ENCODE measurements around the gene ATP2B3. TPM values are rescaled to one million over a fixed set of nuclear protein-coding genes. Genes with fewer than 3 reads are reported as not detected.

The ATP2B3 gene
- total and polyA plus RNA-seq, 2 experiments from 2014 or later = 0.21 to 0.42 TPM

DNA sequence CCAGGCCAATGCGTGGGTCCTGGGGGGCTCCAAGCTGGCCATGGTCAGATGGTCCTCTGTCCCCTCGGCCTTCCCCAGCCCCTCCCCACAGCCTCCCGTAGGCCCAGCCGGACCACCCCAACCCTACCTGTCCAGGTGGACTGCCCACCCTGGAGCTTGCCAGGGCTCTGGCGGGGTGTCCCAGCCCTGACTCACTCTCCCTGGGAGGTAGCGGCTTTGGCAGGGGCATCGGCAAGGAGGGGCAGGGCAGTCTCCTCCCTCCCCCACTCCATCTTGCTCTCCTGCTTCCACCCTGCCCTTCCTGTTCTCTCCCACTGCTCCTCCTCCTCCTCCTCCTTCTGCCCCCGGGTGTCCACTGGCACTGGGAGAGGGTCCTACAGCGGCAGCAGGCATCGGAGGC lies 15.3 kb upstream of the ATP2B3 start:
- H3K4me3 ChIP-seq = no peak overlapping the region
- H3K4me1 ChIP-seq (ENCODE audit: low read depth) = no peaks in the 10 kb centered on the region
- no peaks in the 10 kb centered on the region for H3K27me3 ChIP-seq
- no peak for DNase-seq (ENCODE audit: low read depth in 1 of 2, low spot score in 1 of 2)
- no peaks in the 10 kb centered on the region for H3K36me3 ChIP-seq
- H3K27ac ChIP-seq = no peak overlapping the region
- TF ChIP-seq, protein P1, sequence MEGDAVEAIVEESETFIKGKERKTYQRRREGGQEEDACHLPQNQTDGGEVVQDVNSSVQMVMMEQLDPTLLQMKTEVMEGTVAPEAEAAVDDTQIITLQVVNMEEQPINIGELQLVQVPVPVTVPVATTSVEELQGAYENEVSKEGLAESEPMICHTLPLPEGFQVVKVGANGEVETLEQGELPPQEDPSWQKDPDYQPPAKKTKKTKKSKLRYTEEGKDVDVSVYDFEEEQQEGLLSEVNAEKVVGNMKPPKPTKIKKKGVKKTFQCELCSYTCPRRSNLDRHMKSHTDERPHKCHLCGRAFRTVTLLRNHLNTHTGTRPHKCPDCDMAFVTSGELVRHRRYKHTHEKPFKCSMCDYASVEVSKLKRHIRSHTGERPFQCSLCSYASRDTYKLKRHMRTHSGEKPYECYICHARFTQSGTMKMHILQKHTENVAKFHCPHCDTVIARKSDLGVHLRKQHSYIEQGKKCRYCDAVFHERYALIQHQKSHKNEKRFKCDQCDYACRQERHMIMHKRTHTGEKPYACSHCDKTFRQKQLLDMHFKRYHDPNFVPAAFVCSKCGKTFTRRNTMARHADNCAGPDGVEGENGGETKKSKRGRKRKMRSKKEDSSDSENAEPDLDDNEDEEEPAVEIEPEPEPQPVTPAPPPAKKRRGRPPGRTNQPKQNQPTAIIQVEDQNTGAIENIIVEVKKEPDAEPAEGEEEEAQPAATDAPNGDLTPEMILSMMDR (IDR thresholded peaks at IDR 0.05; ENCODE audit: low read depth, low read length) = no peak
- H3K9me3 ChIP-seq (ENCODE audit: low read depth) = no peaks in the 10 kb centered on the region

DNA sequence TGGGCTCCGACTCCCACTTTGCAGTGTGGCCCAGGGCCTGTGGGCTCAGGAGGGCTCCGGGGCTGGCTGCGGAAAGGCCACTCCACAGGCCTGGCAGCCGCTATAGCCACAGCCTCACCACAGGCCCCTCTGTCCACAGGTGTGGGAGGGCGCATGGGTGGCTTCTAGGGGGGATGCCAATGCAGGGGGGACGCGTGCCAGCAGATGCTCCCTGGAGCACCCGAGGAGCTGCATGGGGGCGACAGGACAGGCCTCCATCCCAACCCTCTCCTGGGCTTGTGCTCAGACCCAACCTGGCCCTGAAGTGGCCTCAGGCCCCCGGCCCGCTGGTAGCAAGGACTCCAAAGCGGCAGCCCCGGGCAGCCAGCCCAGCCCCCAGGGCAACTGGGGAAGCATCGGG lies 14.6 kb upstream of the ATP2B3 start:
- Histone ChIP-seq H3K27me3 (no peaks in the 10 kb centered on the region), H3K9me3 (ENCODE audit: low read depth) (no peaks in the 10 kb centered on the region), H3K36me3 (no peaks in the 10 kb centered on the region), H3K4me3 (no peak overlapping the region), H3K27ac (no peak overlapping the region), H3K4me1 (ENCODE audit: low read depth) (no peaks in the 10 kb centered on the region)
- DNase-seq (ENCODE audit: low read depth in 1 of 2, low spot score in 1 of 2) = no peak
- TF ChIP-seq, protein P1 (IDR thresholded peaks at IDR 0.05; ENCODE audit: low read depth, low read length) = no peak

DNA sequence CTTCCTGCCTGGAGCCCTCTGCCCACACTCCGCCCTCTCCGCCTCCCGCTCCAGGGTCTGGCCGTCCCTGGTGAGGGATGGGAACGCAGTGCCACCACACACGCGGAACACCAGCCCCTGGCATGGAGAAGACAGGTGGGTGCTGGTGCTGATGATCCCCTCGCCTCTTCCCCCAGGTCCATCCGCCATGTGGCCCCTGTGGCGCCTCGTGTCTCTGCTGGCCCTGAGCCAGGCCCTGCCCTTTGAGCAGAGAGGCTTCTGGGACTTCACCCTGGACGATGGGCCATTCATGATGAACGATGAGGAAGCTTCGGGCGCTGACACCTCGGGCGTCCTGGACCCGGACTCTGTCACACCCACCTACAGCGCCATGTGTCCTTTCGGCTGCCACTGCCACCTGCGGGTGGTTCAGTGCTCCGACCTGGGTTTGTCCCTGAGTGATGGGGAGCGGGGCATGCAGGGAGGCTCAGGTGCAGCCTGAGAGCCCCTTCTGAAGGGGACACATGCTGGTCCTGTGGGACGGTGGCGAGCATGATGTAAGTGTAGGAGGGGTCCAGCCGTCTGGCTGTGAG lies 12.9 kb upstream of the ATP2B3 start:
- H3K27me3 ChIP-seq = no peaks in the 10 kb centered on the region
- no peaks in the 10 kb centered on the region for H3K9me3 ChIP-seq (ENCODE audit: low read depth)
- no peak overlapping the region for H3K4me3 ChIP-seq
- no peaks in the 10 kb centered on the region for H3K4me1 ChIP-seq (ENCODE audit: low read depth)
- no peak for DNase-seq (ENCODE audit: low read depth in 1 of 2, low spot score in 1 of 2)
- TF ChIP-seq, protein P1 (IDR thresholded peaks at IDR 0.05; ENCODE audit: low read depth, low read length) = no peak
- H3K36me3 ChIP-seq = no peaks in the 10 kb centered on the region
- no peak overlapping the region for H3K27ac ChIP-seq

DNA sequence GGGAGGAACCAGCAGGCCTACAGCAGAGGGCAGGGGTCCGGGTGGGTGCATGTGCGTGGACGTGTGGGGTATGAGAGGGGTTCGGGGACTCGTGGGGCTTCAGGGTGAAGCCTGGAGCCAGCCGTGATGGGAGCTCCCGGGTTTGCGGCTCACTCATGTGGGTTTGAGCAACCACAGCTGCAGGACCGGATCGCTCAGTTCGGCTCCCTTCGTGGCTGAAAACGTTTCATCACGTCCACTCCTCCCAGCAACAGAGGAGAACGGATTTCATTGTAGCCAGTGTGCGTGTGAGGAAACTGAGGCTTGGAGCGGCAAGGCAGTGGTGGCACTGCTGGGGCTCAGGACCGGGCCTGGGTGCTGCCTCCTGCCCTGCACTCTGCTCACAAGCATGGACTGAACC lies 12.1 kb upstream of the ATP2B3 start:
- no peak for DNase-seq (ENCODE audit: low read depth in 1 of 2, low spot score in 1 of 2)
- no peaks in the 10 kb centered on the region for H3K4me1 ChIP-seq (ENCODE audit: low read depth)
- TF ChIP-seq, protein P1 (IDR thresholded peaks at IDR 0.05; ENCODE audit: low read depth, low read length) = no peak

DNA sequence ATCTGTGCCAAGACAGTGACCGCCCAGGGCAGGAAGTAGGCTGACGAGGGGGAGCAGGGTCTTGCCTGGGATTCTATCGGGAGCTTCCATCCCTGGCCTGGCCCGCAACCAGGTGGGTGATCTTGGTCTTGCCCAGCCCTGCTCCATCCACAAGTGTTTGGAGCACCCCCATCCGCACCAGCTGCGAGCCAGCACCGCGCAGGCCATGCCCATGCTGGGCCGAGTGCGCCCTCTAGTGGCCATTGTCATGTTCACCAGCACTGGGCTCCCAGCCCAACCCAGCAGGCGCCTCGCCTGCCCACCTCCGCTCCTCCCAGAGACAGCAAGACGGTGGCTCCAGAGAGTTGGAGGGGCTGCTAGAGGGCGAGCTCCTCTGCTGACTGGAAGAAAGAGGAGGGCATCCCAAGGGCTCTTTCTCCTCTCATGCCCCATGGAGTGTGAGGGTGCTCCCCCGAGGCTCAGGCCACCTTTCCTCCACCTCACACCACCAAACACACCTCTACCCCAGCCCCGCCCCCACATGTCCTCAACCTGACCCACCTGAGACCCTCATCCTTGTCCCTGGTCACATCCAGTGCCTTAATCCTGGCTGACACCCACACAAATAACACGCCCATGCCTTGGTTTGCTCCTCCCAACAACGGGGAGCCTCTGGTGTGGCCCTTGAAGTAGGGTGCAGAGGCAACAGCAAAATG lies 9.8 kb upstream of the ATP2B3 start:
- Histone ChIP-seq H3K36me3 (no peaks in the 10 kb centered on the region), H3K27me3 (no peaks in the 10 kb centered on the region), H3K4me3 (no peak overlapping the region), H3K9me3 (ENCODE audit: low read depth) (no peaks in the 10 kb centered on the region), H3K27ac (no peak overlapping the region), H3K4me1 (ENCODE audit: low read depth) (no peaks in the 10 kb centered on the region)
- TF ChIP-seq, protein P1 (IDR thresholded peaks at IDR 0.05; ENCODE audit: low read depth, low read length) = peak; percentile 64
- peak; percentile 78 to 81 for DNase-seq (ENCODE audit: low read depth in 1 of 2, low spot score in 1 of 2)

More for the DNA sequence above, 12.1 kb upstream of the ATP2B3 start:
- Histone ChIP-seq H3K27ac (no peak overlapping the region), H3K9me3 (ENCODE audit: low read depth) (no peaks in the 10 kb centered on the region), H3K27me3 (no peaks in the 10 kb centered on the region), H3K4me3 (no peak overlapping the region), H3K36me3 (no peaks in the 10 kb centered on the region)
